Panc1 (cell line): Measurements from ENCODE around the gene ANXA7. TPM values are rescaled to one million over a fixed set of nuclear protein-coding genes. Genes with fewer than 3 reads are reported as not detected.
"Not testable (repeated sequence)": the region's sequence is repeated elsewhere in the genome, so short reads cannot be mapped to it uniquely, and the experiment has no call there.

ENCODE experiments used
- ATAC-seq: fragments of 200-7000 bp; cut with Tn5 transposase; 2 replicates; pipeline ENCODE4 v1.9.1; 2020; ENCODE audit warnings: mild to moderate bottlenecking, moderate library complexity
- BruUV-seq: library from RNA; stranded (reverse); fragments of 400-500 nt; replicated peaks from 2 replicates; lab custom pipeline; 2021; lab: Mats Ljungman, UMichigan
- CTCF ChIA-PET: fragments of 300-600 bp; sonication (Branson Sonifier 250); formaldehyde crosslinking; loops from one replicate; lab custom pipeline; 2022; ENCODE audit warnings: antibody characterized with exemption; lab: Charles Lee
- POLR2A ChIA-PET: fragments of 300-600 bp; sonication (Branson Sonifier 250); formaldehyde crosslinking; loops from one replicate; lab custom pipeline; 2022; ENCODE audit warnings: antibody characterized with exemption; lab: Charles Lee
- DNase-seq: peaks from one replicate; pipeline ENCODE4 v3.0.0-alpha.2; 2010; ENCODE audit warnings: low read depth, low spot score
- H3K27ac ChIP-seq: 2 replicates; pipeline ENCODE4 v1.5.1; 2011; ENCODE audit warnings: mild to moderate bottlenecking, low read length, inconsistent platforms
- H3K27me3 ChIP-seq: fragments of 200-500 bp; sonication (Bioruptor generic); 2 replicates; pipeline ENCODE4 v1.6.0; 2014; ENCODE audit warnings: low read length, inconsistent platforms; ENCODE audit not compliant: control insufficient read depth, insufficient read depth
- H3K36me3 ChIP-seq: fragments of 200-500 bp; sonication (Bioruptor generic); 2 replicates; pipeline ENCODE4 v1.5.1; 2014; ENCODE audit warnings: inconsistent platforms, mild to moderate bottlenecking, low read length, moderate library complexity; ENCODE audit not compliant: control insufficient read depth, insufficient read depth
- H3K4me1 ChIP-seq: 2 replicates; pipeline ENCODE4 v1.5.1; 2011; ENCODE audit warnings: inconsistent platforms, mild to moderate bottlenecking, low read length, moderate library complexity; ENCODE audit not compliant: control insufficient read depth, insufficient read depth
- H3K4me3 ChIP-seq, 2 experiments: 2 replicates each; pipeline ENCODE4 v1.5.1; 2011 to 2012; ENCODE audit warnings: low read depth in 2 of 2, low read length in 2 of 2, mild to moderate bottlenecking in 2 of 2, inconsistent platforms in 1 of 2, moderate library complexity in 1 of 2
- H3K9me3 ChIP-seq: fragments of 200-500 bp; sonication (Bioruptor generic); 2 replicates; pipeline ENCODE4 v1.5.1; 2014; ENCODE audit warnings: low read depth, mild to moderate bottlenecking, inconsistent platforms, low read length, moderate library complexity; ENCODE audit not compliant: control insufficient read depth, insufficient read depth
- POLR2AphosphoS5 ChIP-seq: IDR thresholded peaks from 2 replicates; pipeline ENCODE4 v1.6.1; 2012; ENCODE audit warnings: mild to moderate bottlenecking, low read depth, low read length, moderate library complexity
- SIN3A ChIP-seq: IDR thresholded peaks from 2 replicates; pipeline ENCODE4 v1.6.1; 2012; ENCODE audit warnings: low read depth, mild to moderate bottlenecking, low read length, moderate library complexity, borderline replicate concordance; ENCODE audit not compliant: insufficient read depth
- TCF7L2 ChIP-seq: IDR thresholded peaks from 2 replicates; pipeline ENCODE4 v1.6.1; 2011; ENCODE audit warnings: mild to moderate bottlenecking, low read depth, low read length, inconsistent platforms
- in situ Hi-C: cut with HindIII; loops from 2 replicates; pipeline ENCODE4 v1.10.0; 2016; ENCODE audit warnings: low sequenced_read_pairs, low pct_unique_long_range_greater_than_20kb
- intact Hi-C: fragments of 100-400 bp; cut with micrococcal nuclease; formaldehyde crosslinking; loops from one replicate; pipeline ENCODE4 v1.10.0; 2022; ENCODE audit not compliant: unreplicated experiment
- total RNA-seq: library from RNA; stranded (reverse); gene quantifications from one replicate; pipeline ENCODE4 v1.2.1, GENCODE V29; 2021; ENCODE audit not compliant: unreplicated experiment
- TF ChIP-seq, protein P1 (sequence below), 2 experiments: IDR thresholded peaks; 2 replicates each; pipeline ENCODE4 v1.6.1; 2011 to 2012; ENCODE audit warnings: low read depth in 2 of 2, control low read depth in 1 of 2, low read length in 1 of 2, mild to moderate bottlenecking in 1 of 2, moderate library complexity in 1 of 2; ENCODE audit not compliant: insufficient read depth in 1 of 2
- TF ChIP-seq, protein P2 (sequence below): fragments of 450-650 bp; IDR thresholded peaks from 2 replicates; pipeline ENCODE4 v1.5.1; 2017; ENCODE audit warnings: mild to moderate bottlenecking

Gene ANXA7
- total RNA-seq, 1 experiment from 2014 or later: 165 TPM

GRCh38 chr10:73332379-73332778 lies 81.5 kb downstream of the ANXA7 start:
- TF ChIP-seq SIN3A: no peak
- TF ChIP-seq, protein P1, sequence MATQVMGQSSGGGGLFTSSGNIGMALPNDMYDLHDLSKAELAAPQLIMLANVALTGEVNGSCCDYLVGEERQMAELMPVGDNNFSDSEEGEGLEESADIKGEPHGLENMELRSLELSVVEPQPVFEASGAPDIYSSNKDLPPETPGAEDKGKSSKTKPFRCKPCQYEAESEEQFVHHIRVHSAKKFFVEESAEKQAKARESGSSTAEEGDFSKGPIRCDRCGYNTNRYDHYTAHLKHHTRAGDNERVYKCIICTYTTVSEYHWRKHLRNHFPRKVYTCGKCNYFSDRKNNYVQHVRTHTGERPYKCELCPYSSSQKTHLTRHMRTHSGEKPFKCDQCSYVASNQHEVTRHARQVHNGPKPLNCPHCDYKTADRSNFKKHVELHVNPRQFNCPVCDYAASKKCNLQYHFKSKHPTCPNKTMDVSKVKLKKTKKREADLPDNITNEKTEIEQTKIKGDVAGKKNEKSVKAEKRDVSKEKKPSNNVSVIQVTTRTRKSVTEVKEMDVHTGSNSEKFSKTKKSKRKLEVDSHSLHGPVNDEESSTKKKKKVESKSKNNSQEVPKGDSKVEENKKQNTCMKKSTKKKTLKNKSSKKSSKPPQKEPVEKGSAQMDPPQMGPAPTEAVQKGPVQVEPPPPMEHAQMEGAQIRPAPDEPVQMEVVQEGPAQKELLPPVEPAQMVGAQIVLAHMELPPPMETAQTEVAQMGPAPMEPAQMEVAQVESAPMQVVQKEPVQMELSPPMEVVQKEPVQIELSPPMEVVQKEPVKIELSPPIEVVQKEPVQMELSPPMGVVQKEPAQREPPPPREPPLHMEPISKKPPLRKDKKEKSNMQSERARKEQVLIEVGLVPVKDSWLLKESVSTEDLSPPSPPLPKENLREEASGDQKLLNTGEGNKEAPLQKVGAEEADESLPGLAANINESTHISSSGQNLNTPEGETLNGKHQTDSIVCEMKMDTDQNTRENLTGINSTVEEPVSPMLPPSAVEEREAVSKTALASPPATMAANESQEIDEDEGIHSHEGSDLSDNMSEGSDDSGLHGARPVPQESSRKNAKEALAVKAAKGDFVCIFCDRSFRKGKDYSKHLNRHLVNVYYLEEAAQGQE (IDR thresholded peaks at IDR 0.05; ENCODE audit: insufficient read depth in 1 of 2, low read depth in 2 of 2, low read length in 1 of 2): no peak
- TF ChIP-seq, protein P2, sequence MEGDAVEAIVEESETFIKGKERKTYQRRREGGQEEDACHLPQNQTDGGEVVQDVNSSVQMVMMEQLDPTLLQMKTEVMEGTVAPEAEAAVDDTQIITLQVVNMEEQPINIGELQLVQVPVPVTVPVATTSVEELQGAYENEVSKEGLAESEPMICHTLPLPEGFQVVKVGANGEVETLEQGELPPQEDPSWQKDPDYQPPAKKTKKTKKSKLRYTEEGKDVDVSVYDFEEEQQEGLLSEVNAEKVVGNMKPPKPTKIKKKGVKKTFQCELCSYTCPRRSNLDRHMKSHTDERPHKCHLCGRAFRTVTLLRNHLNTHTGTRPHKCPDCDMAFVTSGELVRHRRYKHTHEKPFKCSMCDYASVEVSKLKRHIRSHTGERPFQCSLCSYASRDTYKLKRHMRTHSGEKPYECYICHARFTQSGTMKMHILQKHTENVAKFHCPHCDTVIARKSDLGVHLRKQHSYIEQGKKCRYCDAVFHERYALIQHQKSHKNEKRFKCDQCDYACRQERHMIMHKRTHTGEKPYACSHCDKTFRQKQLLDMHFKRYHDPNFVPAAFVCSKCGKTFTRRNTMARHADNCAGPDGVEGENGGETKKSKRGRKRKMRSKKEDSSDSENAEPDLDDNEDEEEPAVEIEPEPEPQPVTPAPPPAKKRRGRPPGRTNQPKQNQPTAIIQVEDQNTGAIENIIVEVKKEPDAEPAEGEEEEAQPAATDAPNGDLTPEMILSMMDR: no peak
- TF ChIP-seq POLR2AphosphoS5: no peak
- TF ChIP-seq TCF7L2: no peak
- no peak for DNase-seq
- H3K27me3 ChIP-seq: peaks cover 32% of the 10 kb centered on the region
- ChIA-PET CTCF (no interaction called here), POLR2A (interaction anchor here (0.5 to 0.7 kb wide), 2 partner anchors 16 to 148 kb away, joined by 3 read pairs; no protein-coding TSS in a partner anchor)
- no TSS peak for BruUV-seq
- intact Hi-C loops (no loop called here), in situ Hi-C loops (no loop called here)
- no peak overlapping the region for H3K4me3 ChIP-seq
- no peaks in the 10 kb centered on the region for H3K36me3 ChIP-seq
- H3K9me3 ChIP-seq: no peaks in the 10 kb centered on the region
- ATAC-seq: no peak
- H3K27ac ChIP-seq: no peak overlapping the region
- H3K4me1 ChIP-seq: peaks cover 5% of the 10 kb centered on the region; the same call in 1 of the 2 replicates

DNA sequence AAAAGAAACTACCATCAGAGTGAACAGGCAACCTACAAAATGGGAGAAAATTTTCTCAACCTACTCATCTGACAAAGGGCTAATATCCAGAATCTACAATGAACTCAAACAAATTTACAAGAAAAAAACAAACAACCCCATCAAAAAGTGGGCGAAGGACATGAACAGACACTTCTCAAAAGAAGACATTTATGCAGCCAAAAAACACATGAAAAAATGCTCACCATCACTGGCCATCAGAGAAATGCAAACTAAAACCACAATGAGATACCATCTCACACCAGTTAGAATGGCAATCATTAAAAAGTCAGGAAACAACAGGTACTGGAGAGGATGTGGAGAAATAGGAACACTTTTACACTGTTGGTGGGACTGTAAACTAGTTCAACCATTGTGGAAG lies 85.3 kb downstream of the ANXA7 start:
- H3K4me1 ChIP-seq, ATAC-seq, in situ Hi-C loops, POLR2A ChIA-PET, DNase-seq, H3K27ac ChIP-seq, CTCF ChIA-PET, H3K9me3 ChIP-seq, BruUV-seq, H3K4me3 ChIP-seq, intact Hi-C loops, H3K36me3 ChIP-seq: not testable (repeated sequence)
- peaks cover 32% of the 10 kb centered on the region for H3K27me3 ChIP-seq

- H3K4me1 ChIP-seq, H3K27ac ChIP-seq, in situ Hi-C loops, DNase-seq, POLR2A ChIA-PET, H3K36me3 ChIP-seq, H3K9me3 ChIP-seq, H3K27me3 ChIP-seq, ATAC-seq, CTCF ChIA-PET, BruUV-seq, intact Hi-C loops, H3K4me3 ChIP-seq: not testable (repeated sequence)
Observed at GRCh38 chr10:73325290-73325689, 88.6 kb downstream of the ANXA7 start.

Other genes with a start within 250 kb of the ANXA7 start
- 53.9 TPM for gene ECD, start 246.1 kb downstream of the ANXA7 start, total RNA-seq
- 20.8 TPM for gene FAM149B1, start 245.9 kb downstream of the ANXA7 start, total RNA-seq
- gene DNAJC9, start 166.8 kb downstream of the ANXA7 start, total RNA-seq: 63.5 TPM
- 199 TPM for gene MRPS16, start 161.4 kb downstream of the ANXA7 start, total RNA-seq
- 0.10 TPM for gene CFAP70, start 55.2 kb downstream of the ANXA7 start, total RNA-seq
- 2.3 TPM for gene MSS51, start 19.5 kb upstream of the ANXA7 start, total RNA-seq
- gene PPP3CB, start 82.0 kb upstream of the ANXA7 start, total RNA-seq: 34.8 TPM
- gene USP54, start 177.3 kb upstream of the ANXA7 start, total RNA-seq: 32.8 TPM
- gene MYOZ1, start 227.4 kb upstream of the ANXA7 start, total RNA-seq: not detected
- gene SYNPO2L, start 242.0 kb upstream of the ANXA7 start, total RNA-seq: not detected